CD14-positive monocyte (primary cell): ENCODE measurements around the gene FGF14. TPM values are rescaled to one million over a fixed set of nuclear protein-coding genes. Genes with fewer than 3 reads are reported as not detected.

Experiments
- DNase-seq, 3 donors: peaks; one replicate each; pipeline ENCODE4 v3.0.0-alpha.2; 2011 to 2022
- H2AFZ ChIP-seq: 2 replicates; pipeline ENCODE4 v1.6.0; 2012; ENCODE audit warnings: mild to moderate bottlenecking, low read depth, low read length, inconsistent platforms; ENCODE audit not compliant: insufficient read depth, poor library complexity, severe bottlenecking
- H3K27ac ChIP-seq, 2 donors: 1 replicate in 1 of 2; 2 replicates in 1 of 2; pipeline ENCODE4 v1.5.1; 2012 to 2013; ENCODE audit warnings: low read length in 2 of 2, control low read depth in 1 of 2, inconsistent platforms in 1 of 2, low read depth in 1 of 2, mild to moderate bottlenecking in 1 of 2
- H3K27me3 ChIP-seq, 2 donors: one replicate each; pipeline versions ENCODE4 v1.6.0 to v1.6.1; 2011 to 2013; ENCODE audit warnings: low read length in 2 of 2; ENCODE audit not compliant: control insufficient read depth in 2 of 2, insufficient read depth in 2 of 2
- H3K36me3 ChIP-seq, 2 donors: replicated peaks in 1 of 2; 1 replicate in 1 of 2; 2 replicates in 1 of 2; pipeline versions ENCODE4 v1.5.1 to v1.6.1; 2012 to 2013; ENCODE audit warnings: low read length in 2 of 2, control low read depth in 1 of 2, inconsistent platforms in 1 of 2, mild to moderate bottlenecking in 1 of 2; ENCODE audit not compliant: insufficient read depth in 2 of 2, control insufficient read depth in 1 of 2
- H3K4me1 ChIP-seq, 2 donors: 1 replicate in 1 of 2; 2 replicates in 1 of 2; pipeline versions ENCODE4 v1.5.1 to v1.6.1; 2012 to 2013; ENCODE audit warnings: low read length in 2 of 2, control low read depth in 1 of 2, inconsistent platforms in 1 of 2, mild to moderate bottlenecking in 1 of 2, moderate library complexity in 1 of 2; ENCODE audit not compliant: insufficient read depth in 2 of 2, control insufficient read depth in 1 of 2
- H3K4me2 ChIP-seq: replicated peaks from 2 replicates; pipeline ENCODE3; 2012; ENCODE audit warnings: low read length, moderate library complexity, mild to moderate bottlenecking; ENCODE audit not compliant: poor library complexity, severe bottlenecking; ENCODE audit errors: extremely low read depth
- H3K4me3 ChIP-seq, 3 experiments: fragments of 200-600 bp in 1 of 3; sonication (generic) in 1 of 3; replicated peaks in 1 of 3; 1 replicate in 2 of 3; 2 replicates in 1 of 3; pipeline ENCODE4 v1.5.1; 2011 to 2013; ENCODE audit warnings: low read length in 3 of 3, mild to moderate bottlenecking in 3 of 3, control low read depth in 2 of 3, low read depth in 2 of 3, inconsistent platforms in 1 of 3, moderate library complexity in 1 of 3
- H3K79me2 ChIP-seq: 2 replicates; pipeline ENCODE4 v1.6.0; 2012; ENCODE audit warnings: mild to moderate bottlenecking, control low read depth, inconsistent platforms, low read length, moderate library complexity; ENCODE audit not compliant: insufficient read depth
- H3K9ac ChIP-seq: 2 replicates; pipeline ENCODE4 v1.6.0; 2017; ENCODE audit warnings: low read length, mild to moderate bottlenecking; ENCODE audit not compliant: insufficient read depth, poor library complexity, severe bottlenecking
- H3K9me3 ChIP-seq, 2 donors: replicated peaks in 1 of 2; 1 replicate in 1 of 2; 2 replicates in 1 of 2; pipeline versions ENCODE4 v1.5.1 to v1.6.1; 2012 to 2013; ENCODE audit warnings: low read length in 2 of 2, control low read depth in 1 of 2; ENCODE audit not compliant: control insufficient read depth in 1 of 2, insufficient read depth in 1 of 2
- H4K20me1 ChIP-seq: 2 replicates; pipeline ENCODE4 v1.6.0; 2012; ENCODE audit warnings: mild to moderate bottlenecking, low read length, control low read depth, moderate library complexity; ENCODE audit not compliant: insufficient read depth
- H3K27ac Mint-ChIP-seq, 7 donors: one replicate each; pipeline ENCODE4 v1.8.0; 2020; ENCODE audit warnings: mild to moderate bottlenecking in 7 of 7, mixed read lengths in 7 of 7, moderate library complexity in 6 of 7, inconsistent platforms in 2 of 7
- H3K27me3 Mint-ChIP-seq, 3 donors: one replicate each; pipeline ENCODE4 v1.8.0; 2021 to 2022; ENCODE audit warnings: low read depth in 3 of 3, mild to moderate bottlenecking in 3 of 3, mixed read lengths in 3 of 3, moderate library complexity in 3 of 3, inconsistent platforms in 1 of 3
- H3K36me3 Mint-ChIP-seq, 2 donors: one replicate each; pipeline ENCODE4 v1.8.0; 2020; ENCODE audit warnings: mixed read lengths in 2 of 2, inconsistent platforms in 1 of 2, mild to moderate bottlenecking in 1 of 2
- H3K4me1 Mint-ChIP-seq: one replicate; pipeline ENCODE4 v1.8.0; 2020; ENCODE audit warnings: mild to moderate bottlenecking, mixed read lengths
- H3K4me3 Mint-ChIP-seq, 2 donors: one replicate each; pipeline ENCODE4 v1.8.0; 2020; ENCODE audit warnings: mild to moderate bottlenecking in 2 of 2, mixed read lengths in 2 of 2, moderate library complexity in 1 of 2
- H3K9me3 Mint-ChIP-seq, 7 donors: one replicate each; pipeline ENCODE4 v1.8.0; 2020 to 2022; ENCODE audit warnings: mixed read lengths in 7 of 7, mild to moderate bottlenecking in 6 of 7, moderate library complexity in 6 of 7, inconsistent platforms in 2 of 7
- WGBS: methylation state at CpG from one replicate; pipeline ENCODE4 v1.1.5; 2013; ENCODE audit warnings: missing lambda C conversion rate; ENCODE audit not compliant: insufficient coverage; 5-methylcytosine and 5-hydroxymethylcytosine counted together
- intact Hi-C, 2 donors: fragments of 100-400 bp; cut with micrococcal nuclease; formaldehyde crosslinking; loops; one replicate each; pipeline versions ENCODE4 v1.15.0 to v1.15.1; 2023
- polyA plus RNA-seq, 3 donors: library from polyadenylated mRNA; depleted of rRNA in 1 of 3; unstranded in 2 of 3; stranded (reverse) in 1 of 3; fragments of 300-500 nt in 2 of 3; fragments of >200 nt in 1 of 3; fragmentation: Illumina TruSeq in 2 of 3; gene quantifications; 1 replicate in 2 of 3; 2 replicates in 1 of 3; pipeline ENCODE4 v1.2.3, GENCODE V29; 2012 to 2021
- TF ChIP-seq, protein P1 (sequence below): fragments of 200-600 bp; IDR thresholded peaks from one replicate; pipeline ENCODE4 v1.8.0; 2022; ENCODE audit warnings: antibody characterized with exemption, mild to moderate bottlenecking

Gene FGF14
- polyA plus RNA-seq, 3 donors: not detected

DNA sequence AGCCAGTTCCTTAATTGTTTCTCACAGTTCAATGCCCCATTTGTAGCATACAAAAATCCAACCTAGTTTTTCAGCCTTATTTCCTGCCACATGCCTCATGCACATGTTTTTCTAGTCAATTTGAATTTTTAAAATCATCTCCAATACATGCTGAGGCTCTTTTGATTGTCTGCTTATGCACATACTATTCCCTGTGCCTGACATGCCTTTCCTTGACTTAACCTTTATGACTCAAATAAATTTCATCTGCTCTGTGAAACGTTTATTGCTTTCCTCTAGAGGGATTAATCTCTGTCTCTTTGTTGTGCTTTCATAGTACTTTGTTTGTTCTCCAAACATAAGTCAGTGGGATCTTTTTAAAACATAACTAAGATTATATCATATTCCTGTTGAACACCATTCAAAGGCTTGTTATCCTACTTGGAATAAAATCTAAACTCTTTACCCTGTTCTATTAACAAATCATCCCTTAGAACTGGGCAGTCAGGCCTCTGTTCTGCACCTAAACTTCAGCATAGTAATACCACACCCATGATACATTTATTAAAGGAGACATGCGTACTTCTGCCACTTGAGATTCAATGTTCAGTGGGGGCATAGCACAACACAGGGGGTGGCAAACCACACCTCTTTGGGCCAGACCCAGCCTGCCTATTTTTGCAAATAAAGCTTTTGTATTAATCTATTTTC lies 346.6 kb downstream of the FGF14 start:
- no peaks in the 10 kb centered on the region for H3K27me3 ChIP-seq
- peaks cover 7 to 22% (median 13%) of the 10 kb centered on the region in 7 donors for H3K9me3 Mint-ChIP-seq
- no peaks in the 10 kb centered on the region for H3K4me1 Mint-ChIP-seq
- peaks cover 0 to 2% (median 0%) of the 10 kb centered on the region in 3 donors for H3K27me3 Mint-ChIP-seq
- TF ChIP-seq, protein P1, sequence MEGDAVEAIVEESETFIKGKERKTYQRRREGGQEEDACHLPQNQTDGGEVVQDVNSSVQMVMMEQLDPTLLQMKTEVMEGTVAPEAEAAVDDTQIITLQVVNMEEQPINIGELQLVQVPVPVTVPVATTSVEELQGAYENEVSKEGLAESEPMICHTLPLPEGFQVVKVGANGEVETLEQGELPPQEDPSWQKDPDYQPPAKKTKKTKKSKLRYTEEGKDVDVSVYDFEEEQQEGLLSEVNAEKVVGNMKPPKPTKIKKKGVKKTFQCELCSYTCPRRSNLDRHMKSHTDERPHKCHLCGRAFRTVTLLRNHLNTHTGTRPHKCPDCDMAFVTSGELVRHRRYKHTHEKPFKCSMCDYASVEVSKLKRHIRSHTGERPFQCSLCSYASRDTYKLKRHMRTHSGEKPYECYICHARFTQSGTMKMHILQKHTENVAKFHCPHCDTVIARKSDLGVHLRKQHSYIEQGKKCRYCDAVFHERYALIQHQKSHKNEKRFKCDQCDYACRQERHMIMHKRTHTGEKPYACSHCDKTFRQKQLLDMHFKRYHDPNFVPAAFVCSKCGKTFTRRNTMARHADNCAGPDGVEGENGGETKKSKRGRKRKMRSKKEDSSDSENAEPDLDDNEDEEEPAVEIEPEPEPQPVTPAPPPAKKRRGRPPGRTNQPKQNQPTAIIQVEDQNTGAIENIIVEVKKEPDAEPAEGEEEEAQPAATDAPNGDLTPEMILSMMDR: no peak
- 78% methylated on average over 1 of the region's 2 CpGs for WGBS
- H3K27ac ChIP-seq: no peak overlapping the region
- DNase-seq: no peak
- no peaks in the 10 kb centered on the region for H4K20me1 ChIP-seq
- peak overlapping the region in 1 of 7 donors; percentile 4 for H3K27ac Mint-ChIP-seq
- H3K36me3 Mint-ChIP-seq: no peaks in the 10 kb centered on the region
- no peak overlapping the region for H3K4me2 ChIP-seq
- no peak overlapping the region for H3K4me3 ChIP-seq
- intact Hi-C loops: no loop called here
- H3K79me2 ChIP-seq: no peaks in the 10 kb centered on the region
- no peaks in the 10 kb centered on the region for H3K4me1 ChIP-seq
- no peak overlapping the region for H3K9ac ChIP-seq
- H3K36me3 ChIP-seq: no peaks in the 10 kb centered on the region
- H3K4me3 Mint-ChIP-seq: no peak overlapping the region
- no peak overlapping the region for H2AFZ ChIP-seq
- peaks cover 15 to 27% of the 10 kb centered on the region in 2 donors for H3K9me3 ChIP-seq

DNA sequence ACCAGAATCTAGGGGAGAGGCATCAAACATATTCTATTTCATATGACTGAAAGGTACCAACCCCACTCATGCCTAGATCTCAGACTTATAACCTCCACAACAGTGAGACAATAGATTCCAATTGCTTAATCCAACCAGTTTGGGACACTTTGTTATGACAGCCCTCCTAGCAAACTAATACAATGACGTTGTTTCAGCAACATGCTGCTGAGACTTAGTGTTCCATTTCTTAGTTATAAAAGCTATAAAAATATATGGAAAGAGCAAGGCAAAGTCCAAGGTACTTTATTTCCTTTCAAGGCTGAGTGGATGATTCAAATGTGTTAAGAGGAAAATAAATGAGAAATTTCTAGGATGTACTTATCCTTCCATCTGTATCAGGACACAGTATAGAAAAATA lies 352.0 kb downstream of the FGF14 start:
- H3K27ac Mint-ChIP-seq: no peak overlapping the region
- no peak for DNase-seq
- Histone ChIP-seq H3K27me3 (no peaks in the 10 kb centered on the region), H3K27ac (no peak overlapping the region), H2AFZ (no peak overlapping the region), H3K79me2 (no peaks in the 10 kb centered on the region), H3K9ac (no peak overlapping the region), H3K4me3 (no peak overlapping the region), H3K4me1 (no peaks in the 10 kb centered on the region), H4K20me1 (no peaks in the 10 kb centered on the region), H3K9me3 (peaks cover 14 to 19% of the 10 kb centered on the region in 2 donors), H3K4me2 (no peak overlapping the region), H3K36me3 (no peaks in the 10 kb centered on the region)
- H3K4me1 Mint-ChIP-seq: no peaks in the 10 kb centered on the region
- no CpG with 5 or more reads among the region's 1 CpG for WGBS
- no peak overlapping the region for H3K4me3 Mint-ChIP-seq
- intact Hi-C loops: no loop called here
- H3K27me3 Mint-ChIP-seq: peaks cover 0 to 2% (median 0%) of the 10 kb centered on the region in 3 donors
- H3K9me3 Mint-ChIP-seq: peaks cover 7 to 19% (median 14%) of the 10 kb centered on the region in 7 donors
- H3K36me3 Mint-ChIP-seq: no peaks in the 10 kb centered on the region
- TF ChIP-seq, protein P1: no peak
